WTC11 (cell line): ENCODE measurements around the gene SH2D4B. TPM values are rescaled to one million over a fixed set of nuclear protein-coding genes. Genes with fewer than 3 reads are reported as not detected.

ENCODE experiments used
- ATAC-seq: fragments of 200-7000 bp; cut with Tn5 transposase; 2 replicates; pipeline ENCODE4 v1.10.0; 2021; ENCODE audit warnings: mild to moderate bottlenecking, moderate library complexity
- CTCF ChIA-PET: fragments of 300-600 bp; sonication (Branson Sonifier 250); formaldehyde crosslinking; loops from one replicate; lab custom pipeline; 2021; ENCODE audit warnings: antibody characterized with exemption; lab: Charles Lee
- POLR2A ChIA-PET: fragments of 350-600 bp; sonication (Branson Sonifier 250); formaldehyde crosslinking; loops from one replicate; lab custom pipeline; 2021; ENCODE audit warnings: antibody characterized with exemption; lab: Charles Lee
- DNase-seq: peaks from one replicate; pipeline ENCODE4 v3.0.0; 2021; ENCODE audit warnings: low spot score
- H3K27ac Mint-ChIP-seq: 2 replicates; pipeline ENCODE4 v1.8.0; 2021; ENCODE audit warnings: mixed read lengths
- H3K27me3 Mint-ChIP-seq: 2 replicates; pipeline ENCODE4 v1.8.0; 2021; ENCODE audit warnings: low read depth, mild to moderate bottlenecking, moderate library complexity, mixed read lengths
- H3K36me3 Mint-ChIP-seq: 2 replicates; pipeline ENCODE4 v1.8.0; 2021; ENCODE audit warnings: mixed read lengths
- H3K4me1 Mint-ChIP-seq: 2 replicates; pipeline ENCODE4 v1.8.0; 2022; ENCODE audit warnings: mixed read lengths
- H3K4me3 Mint-ChIP-seq: 2 replicates; pipeline ENCODE4 v1.8.0; 2021; ENCODE audit warnings: mild to moderate bottlenecking, moderate library complexity, mixed read lengths
- H3K9me3 Mint-ChIP-seq: 2 replicates; pipeline ENCODE4 v1.8.0; 2021; ENCODE audit warnings: mixed read lengths
- AR ChIP-seq: fragments of 250-450 bp; sonication (Bioruptor Pico); IDR thresholded peaks from 2 replicates; pipeline ENCODE4 v1.9.0; 2021; ENCODE audit warnings: mild to moderate bottlenecking
- ATF1 ChIP-seq: sonication (generic); formaldehyde crosslinking; IDR thresholded peaks from 2 replicates; pipeline ENCODE4 v1.8.1; 2023; ENCODE audit warnings: mild to moderate bottlenecking, moderate library complexity, missing genetic modification reagents
- ATF6 ChIP-seq: sonication (generic); formaldehyde crosslinking; IDR thresholded peaks from 2 replicates; pipeline ENCODE4 v1.8.1; 2023; ENCODE audit warnings: mild to moderate bottlenecking, missing genetic modification reagents
- CREB1 ChIP-seq: sonication (generic); formaldehyde crosslinking; IDR thresholded peaks from 2 replicates; pipeline ENCODE4 v1.8.0; 2023; ENCODE audit warnings: mild to moderate bottlenecking, missing genetic modification reagents
- CREM ChIP-seq: sonication (generic); formaldehyde crosslinking; IDR thresholded peaks from 2 replicates; pipeline ENCODE4 v1.8.1; 2022; ENCODE audit warnings: mild to moderate bottlenecking, missing genetic modification reagents, moderate library complexity
- CTCF ChIP-seq: fragments of 200-600 bp; IDR thresholded peaks from 2 replicates; pipeline ENCODE4 v1.8.0; 2022; ENCODE audit warnings: antibody characterized with exemption
- E2F5 ChIP-seq: sonication (generic); formaldehyde crosslinking; IDR thresholded peaks from 2 replicates; pipeline ENCODE4 v1.8.1; 2022; ENCODE audit warnings: mild to moderate bottlenecking, moderate library complexity, missing genetic modification reagents
- ERG ChIP-seq: fragments of 250-450 bp; sonication (Bioruptor Pico); IDR thresholded peaks from 2 replicates; pipeline ENCODE4 v1.8.0; 2021; ENCODE audit warnings: mild to moderate bottlenecking
- FOXJ3 ChIP-seq: sonication (generic); formaldehyde crosslinking; IDR thresholded peaks from 2 replicates; pipeline ENCODE4 v1.9.0; 2021; ENCODE audit warnings: missing genetic modification reagents, mild to moderate bottlenecking, borderline replicate concordance
- GABPB1 ChIP-seq: sonication (generic); formaldehyde crosslinking; IDR thresholded peaks from 2 replicates; pipeline ENCODE4 v1.8.1; 2023; ENCODE audit warnings: mild to moderate bottlenecking, missing genetic modification reagents
- JAZF1 ChIP-seq: fragments of 250-450 bp; sonication (Bioruptor Pico); IDR thresholded peaks from 2 replicates; pipeline ENCODE4 v1.9.0; 2021; ENCODE audit warnings: moderate library complexity, mild to moderate bottlenecking, inconsistent platforms
- KAT7 ChIP-seq: sonication (generic); formaldehyde crosslinking; IDR thresholded peaks from 2 replicates; pipeline ENCODE4 v1.8.1; 2023; ENCODE audit warnings: missing genetic modification reagents, mild to moderate bottlenecking, borderline replicate concordance
- MAX ChIP-seq: sonication (generic); formaldehyde crosslinking; IDR thresholded peaks from 2 replicates; pipeline ENCODE4 v1.8.0; 2022; ENCODE audit warnings: mild to moderate bottlenecking, missing genetic modification reagents
- NFATC4 ChIP-seq: fragments of 250-450 bp; sonication (Bioruptor Pico); IDR thresholded peaks from 2 replicates; pipeline ENCODE4 v1.9.0; 2021; ENCODE audit warnings: mild to moderate bottlenecking
- NFYB ChIP-seq: sonication (generic); formaldehyde crosslinking; conservative IDR thresholded peaks from 2 replicates; pipeline ENCODE4 v1.8.0; 2022; ENCODE audit warnings: low read depth, missing genetic modification reagents
- SMAD3 ChIP-seq: sonication (generic); formaldehyde crosslinking; IDR thresholded peaks from 2 replicates; pipeline ENCODE4 v1.8.0; 2022; ENCODE audit warnings: missing genetic modification reagents, mild to moderate bottlenecking, borderline replicate concordance
- SOX15 ChIP-seq: fragments of 250-450 bp; sonication (Bioruptor Pico); IDR thresholded peaks from 2 replicates; pipeline ENCODE4 v1.9.0; 2021; ENCODE audit warnings: mild to moderate bottlenecking
- ZBTB43 ChIP-seq: sonication (generic); formaldehyde crosslinking; IDR thresholded peaks from 2 replicates; pipeline ENCODE4 v1.8.1; 2023; ENCODE audit warnings: mild to moderate bottlenecking, missing genetic modification reagents
- ZNF138 ChIP-seq: sonication (generic); formaldehyde crosslinking; conservative IDR thresholded peaks from 2 replicates; pipeline ENCODE4 v1.8.1; 2022; ENCODE audit warnings: mild to moderate bottlenecking, moderate library complexity, missing genetic modification reagents
- total RNA-seq: library from RNA; stranded (reverse); gene quantifications from 3 replicates; pipeline ENCODE4 v1.2.3, GENCODE V29; 2021

Gene SH2D4B
- total RNA-seq, 1 experiment from 2014 or later: 0.04 TPM

GRCh38 chr10:80491251-80492102, 46.2 kb upstream of the SH2D4B start:
- Mint-ChIP-seq H3K36me3 (peaks cover 27% of the 10 kb centered on the region), H3K4me3 (no peak overlapping the region), H3K4me1 (peaks cover 29% of the 10 kb centered on the region), H3K27ac (no peak overlapping the region), H3K9me3 (no peaks in the 10 kb centered on the region), H3K27me3 (no peaks in the 10 kb centered on the region)
- DNase-seq: no peak
- ChIA-PET CTCF (interaction anchor here (0.6 kb wide), 1 partner anchor 27 kb away, joined by 3 read pairs; no protein-coding TSS in a partner anchor), POLR2A (no interaction called here)
- TF ChIP-seq GABPB1 (CRISPR knock-in tag) (peak; percentile 60), CREB1 (CRISPR knock-in tag) (no peak), CREM (CRISPR knock-in tag) (no peak), SOX15 (CRISPR knock-in tag) (no peak)
- no peak for ATAC-seq

GRCh38 chr10:80492848-80493521, 44.7 kb upstream of the SH2D4B start:
- TF ChIP-seq NFATC4 (CRISPR knock-in tag) (no peak), NFYB (CRISPR knock-in tag) (no peak), E2F5 (no peak), ZBTB43 (CRISPR knock-in tag) (no peak), ERG (CRISPR knock-in tag) (no peak), SMAD3 (CRISPR knock-in tag) (no peak), ZNF138 (CRISPR knock-in tag) (no peak)
- Mint-ChIP-seq H3K4me1 (peaks cover 28% of the 10 kb centered on the region), H3K4me3 (no peak overlapping the region), H3K36me3 (peaks cover 31% of the 10 kb centered on the region), H3K27ac (no peak overlapping the region), H3K9me3 (no peaks in the 10 kb centered on the region), H3K27me3 (no peaks in the 10 kb centered on the region)
- no peak for ATAC-seq
- CTCF ChIA-PET: interaction anchor here (0.7 to 2.8 kb wide), 2 partner anchors 12 to 106 kb away, joined by 3 to 14 read pairs; no protein-coding TSS in a partner anchor
- POLR2A ChIA-PET: no interaction called here
- no peak for DNase-seq

- H3K36me3 Mint-ChIP-seq: peaks cover 31% of the 10 kb centered on the region
- H3K9me3 Mint-ChIP-seq: no peaks in the 10 kb centered on the region
- DNase-seq: no peak
- H3K4me3 Mint-ChIP-seq: no peak overlapping the region
- TF ChIP-seq FOXJ3 (CRISPR knock-in tag) (no peak), NFATC4 (CRISPR knock-in tag) (no peak), MAX (no peak), KAT7 (CRISPR knock-in tag) (no peak), JAZF1 (no peak), AR (no peak), ATF6 (CRISPR knock-in tag) (no peak), CTCF (no peak), CREM (CRISPR knock-in tag) (no peak), ATF1 (CRISPR knock-in tag) (no peak)
- TF ChIP-seq, all 79 proteins: peak for 0
- ChIA-PET POLR2A (no interaction called here), CTCF (interaction anchor here (0.6 to 2.8 kb wide), 3 partner anchors 12 to 106 kb away, joined by 3 to 14 read pairs (median 4); no protein-coding TSS in a partner anchor)
- no peak overlapping the region; the same call in 1 of the 2 replicates for H3K27ac Mint-ChIP-seq
- no peaks in the 10 kb centered on the region for H3K27me3 Mint-ChIP-seq
- peaks cover 33% of the 10 kb centered on the region for H3K4me1 Mint-ChIP-seq
- ATAC-seq: no peak
Observed at GRCh38 chr10:80493522-80494051, 44.1 kb upstream of the SH2D4B start.
